GM12874 (cell line): Measurements from ENCODE around the gene SYNE2.

Experiments used
- TF ChIP-seq, protein P1 (sequence below): IDR thresholded peaks from 2 replicates; pipeline ENCODE4 v1.5.1; 2011; ENCODE audit warnings: low read depth, mild to moderate bottlenecking, control low read depth, low read length, moderate library complexity; ENCODE audit not compliant: insufficient read depth

SYNE2 gene

DNA sequence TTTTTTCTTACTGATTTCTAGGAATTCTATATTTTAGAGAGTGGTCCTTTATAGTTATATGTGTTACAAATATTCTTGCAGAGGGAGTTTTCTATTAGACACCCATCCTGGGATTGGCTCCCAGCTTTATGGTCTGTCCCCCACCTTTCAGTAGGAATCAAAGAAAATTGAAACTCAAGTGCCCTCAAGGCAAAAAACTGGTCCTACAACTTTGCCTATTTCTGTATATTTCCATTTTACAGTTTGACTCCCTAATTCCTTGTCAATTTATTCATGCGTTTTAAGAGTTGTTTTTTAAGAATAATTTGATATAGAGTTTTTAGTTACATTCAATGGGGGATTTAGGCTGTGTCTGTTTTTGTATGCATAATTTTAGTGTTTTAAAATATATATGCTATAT lies 208.9 kb downstream of the SYNE2 start:
- TF ChIP-seq, protein P1, sequence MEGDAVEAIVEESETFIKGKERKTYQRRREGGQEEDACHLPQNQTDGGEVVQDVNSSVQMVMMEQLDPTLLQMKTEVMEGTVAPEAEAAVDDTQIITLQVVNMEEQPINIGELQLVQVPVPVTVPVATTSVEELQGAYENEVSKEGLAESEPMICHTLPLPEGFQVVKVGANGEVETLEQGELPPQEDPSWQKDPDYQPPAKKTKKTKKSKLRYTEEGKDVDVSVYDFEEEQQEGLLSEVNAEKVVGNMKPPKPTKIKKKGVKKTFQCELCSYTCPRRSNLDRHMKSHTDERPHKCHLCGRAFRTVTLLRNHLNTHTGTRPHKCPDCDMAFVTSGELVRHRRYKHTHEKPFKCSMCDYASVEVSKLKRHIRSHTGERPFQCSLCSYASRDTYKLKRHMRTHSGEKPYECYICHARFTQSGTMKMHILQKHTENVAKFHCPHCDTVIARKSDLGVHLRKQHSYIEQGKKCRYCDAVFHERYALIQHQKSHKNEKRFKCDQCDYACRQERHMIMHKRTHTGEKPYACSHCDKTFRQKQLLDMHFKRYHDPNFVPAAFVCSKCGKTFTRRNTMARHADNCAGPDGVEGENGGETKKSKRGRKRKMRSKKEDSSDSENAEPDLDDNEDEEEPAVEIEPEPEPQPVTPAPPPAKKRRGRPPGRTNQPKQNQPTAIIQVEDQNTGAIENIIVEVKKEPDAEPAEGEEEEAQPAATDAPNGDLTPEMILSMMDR = no peak

DNA sequence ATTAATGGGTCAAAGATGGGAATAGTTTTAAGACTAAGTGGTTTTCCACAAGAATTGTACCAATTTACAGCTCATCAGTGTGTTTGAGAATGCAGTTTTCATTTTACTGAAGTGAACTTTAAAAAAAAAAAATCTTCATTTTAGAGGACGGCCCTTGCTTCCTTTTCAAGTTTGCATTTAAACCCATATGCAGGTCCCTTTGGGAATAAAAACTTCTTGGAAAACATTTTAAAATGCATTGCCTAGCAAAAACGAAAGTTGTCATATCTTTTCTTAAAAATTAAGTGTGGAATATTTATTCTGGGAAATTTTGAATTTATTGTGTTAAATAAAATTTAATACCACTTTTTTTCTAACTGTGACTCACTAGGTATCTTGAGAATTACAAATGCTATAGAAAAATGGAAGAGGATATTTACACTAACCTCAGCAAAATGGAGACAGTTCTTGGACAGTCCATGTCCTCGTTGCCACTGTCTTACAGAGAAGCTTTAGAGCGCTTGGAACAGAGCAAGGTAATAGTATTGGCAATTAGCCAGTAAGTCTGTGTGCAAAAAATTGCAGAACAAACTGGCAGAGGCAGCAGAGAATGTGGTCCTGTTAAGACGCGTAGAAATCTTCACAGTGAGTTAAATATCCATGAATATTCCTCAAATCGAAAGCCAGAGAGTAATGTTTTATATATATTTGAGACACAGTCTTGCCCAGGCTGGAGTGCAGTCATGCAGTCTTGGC lies 209.7 kb downstream of the SYNE2 start:
- TF ChIP-seq, protein P1 = no peak

DNA sequence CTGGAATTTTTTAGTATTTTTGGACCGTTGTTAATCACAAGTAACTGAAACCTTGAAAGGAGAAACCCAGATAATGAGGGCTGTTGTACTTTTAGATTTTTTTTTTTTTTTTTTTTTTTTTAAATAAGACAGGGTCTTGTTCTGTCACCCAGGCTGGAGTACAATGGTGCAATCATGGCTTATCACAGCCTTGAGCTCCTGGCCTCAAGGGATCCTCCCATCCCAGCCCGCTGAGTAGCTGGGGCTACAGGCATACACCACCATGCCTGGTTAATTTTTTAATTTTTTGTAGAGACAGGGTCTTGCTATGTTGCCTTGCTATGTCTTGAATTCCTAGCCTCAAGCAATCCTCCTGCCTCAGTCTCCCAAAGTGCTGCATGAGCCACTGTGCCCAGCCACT lies 211.6 kb downstream of the SYNE2 start:
- TF ChIP-seq, protein P1 = no peak

DNA sequence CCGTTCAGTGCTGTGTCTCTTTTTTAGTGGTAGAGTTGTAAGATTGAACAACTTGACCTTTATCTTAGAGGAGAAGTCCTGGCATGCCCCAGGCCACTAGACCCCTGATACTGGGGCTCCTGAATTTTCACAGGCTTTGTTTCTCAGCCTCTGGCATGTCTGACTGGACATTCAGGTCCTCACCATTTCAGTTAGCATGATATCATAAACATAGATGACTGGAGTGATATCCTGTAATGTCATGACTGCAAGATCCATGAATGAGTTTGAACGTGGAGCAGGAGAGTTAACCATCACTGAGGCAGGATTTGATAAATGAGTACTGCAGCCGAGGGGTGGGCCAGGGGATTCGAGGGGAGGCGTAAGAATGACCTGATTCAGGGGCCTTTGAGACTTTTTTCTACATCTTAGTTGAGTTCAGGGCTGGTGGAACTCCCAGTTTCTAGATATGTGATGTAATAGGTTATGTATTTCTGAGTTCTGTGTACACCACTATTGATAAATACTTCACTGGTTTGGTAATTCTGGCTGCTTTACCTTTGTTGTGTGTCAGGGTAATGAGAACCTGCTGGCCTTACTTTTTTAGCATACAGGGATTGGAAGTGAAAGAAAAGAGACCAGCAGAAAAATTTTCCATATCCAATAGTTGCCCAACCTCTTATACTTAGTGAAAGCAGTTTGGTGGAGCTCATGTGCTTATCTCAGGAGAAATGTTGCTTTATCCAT lies 217.0 kb downstream of the SYNE2 start:
- TF ChIP-seq, protein P1 = no peak

DNA sequence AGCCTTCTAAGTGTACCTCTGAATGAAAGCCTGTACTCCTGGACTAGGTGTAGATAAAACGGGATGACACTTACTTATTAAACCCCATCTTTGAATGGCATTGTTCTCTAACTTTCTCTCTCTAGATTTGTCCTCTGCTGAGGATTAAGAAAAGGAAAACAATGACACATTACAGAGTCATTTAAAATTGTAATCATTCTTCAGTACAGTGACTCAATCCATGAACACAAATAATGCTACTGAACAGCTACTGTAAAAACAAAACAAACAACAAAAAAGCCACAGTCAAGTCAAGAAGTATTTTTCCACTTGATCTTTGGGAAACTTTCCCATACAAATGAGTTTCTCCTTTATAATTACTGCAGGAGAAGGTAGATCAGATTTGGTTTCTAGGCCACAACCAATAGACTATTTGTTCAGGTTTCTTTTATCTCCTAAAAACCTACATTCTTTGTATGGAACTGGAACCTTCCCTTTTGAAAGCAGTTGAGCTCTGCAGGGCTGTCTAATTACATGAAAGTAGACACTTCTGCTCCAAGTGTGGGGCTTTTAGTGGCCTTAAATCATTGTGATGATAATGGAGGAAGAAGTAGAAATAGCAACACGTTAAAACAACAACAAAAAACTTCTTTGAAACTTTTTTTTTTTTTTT lies 222.3 kb downstream of the SYNE2 start:
- TF ChIP-seq, protein P1 = no peak

DNA sequence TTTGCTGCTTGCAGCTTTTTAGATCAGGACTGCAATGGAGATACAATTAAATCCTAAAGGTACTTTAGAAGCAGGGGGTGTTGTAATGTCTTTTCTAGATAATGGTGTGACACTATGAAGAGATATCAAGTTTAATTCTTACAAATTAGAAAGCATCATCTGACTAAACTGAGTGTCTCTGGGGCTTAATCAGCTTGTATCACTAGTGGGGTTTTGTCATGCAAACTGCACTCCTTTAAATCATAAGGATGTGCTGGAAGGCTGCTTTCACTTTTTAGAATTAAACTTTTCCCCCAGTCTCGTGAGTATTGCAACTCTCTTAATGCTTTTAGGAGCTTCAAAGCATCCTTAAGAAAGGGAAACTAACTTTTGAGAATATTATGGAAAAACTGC lies 222.8 kb downstream of the SYNE2 start:
- TF ChIP-seq, protein P1 = no peak

DNA sequence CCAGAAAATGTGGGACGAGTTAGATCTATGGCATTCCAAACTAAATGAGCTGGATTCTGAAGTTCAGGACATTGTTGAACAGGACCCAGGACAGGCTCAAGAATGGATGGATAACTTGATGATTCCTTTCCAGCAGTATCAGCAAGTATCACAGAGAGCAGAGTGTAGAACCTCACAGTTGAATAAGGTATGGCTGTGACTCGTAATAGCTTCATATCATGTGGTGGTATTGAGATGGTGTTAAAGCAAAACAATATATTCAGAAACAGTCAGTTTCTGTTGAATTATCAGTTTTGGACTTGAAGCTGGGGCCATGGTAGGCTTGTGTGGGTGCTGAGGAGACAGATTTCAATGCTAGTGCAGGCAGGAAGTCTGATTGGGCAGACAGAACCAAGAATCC lies 227.6 kb downstream of the SYNE2 start:
- TF ChIP-seq, protein P1 = no peak
